GM21723 (cell line): ENCODE data around the gene PET117.
"Not testable (repeated sequence)": the region's sequence is repeated elsewhere in the genome, so short reads cannot be mapped to it uniquely, and the experiment has no call there.

Experiments
- ATAC-seq: cut with Tn5 transposase; IDR thresholded peaks from one replicate; pipeline ENCODE4 v1.9.1; 2021; ENCODE audit warnings: mild to moderate bottlenecking, moderate library complexity; ENCODE audit not compliant: unreplicated experiment

Gene PET117, protein sequence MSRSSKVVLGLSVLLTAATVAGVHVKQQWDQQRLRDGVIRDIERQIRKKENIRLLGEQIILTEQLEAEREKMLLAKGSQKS

DNA sequence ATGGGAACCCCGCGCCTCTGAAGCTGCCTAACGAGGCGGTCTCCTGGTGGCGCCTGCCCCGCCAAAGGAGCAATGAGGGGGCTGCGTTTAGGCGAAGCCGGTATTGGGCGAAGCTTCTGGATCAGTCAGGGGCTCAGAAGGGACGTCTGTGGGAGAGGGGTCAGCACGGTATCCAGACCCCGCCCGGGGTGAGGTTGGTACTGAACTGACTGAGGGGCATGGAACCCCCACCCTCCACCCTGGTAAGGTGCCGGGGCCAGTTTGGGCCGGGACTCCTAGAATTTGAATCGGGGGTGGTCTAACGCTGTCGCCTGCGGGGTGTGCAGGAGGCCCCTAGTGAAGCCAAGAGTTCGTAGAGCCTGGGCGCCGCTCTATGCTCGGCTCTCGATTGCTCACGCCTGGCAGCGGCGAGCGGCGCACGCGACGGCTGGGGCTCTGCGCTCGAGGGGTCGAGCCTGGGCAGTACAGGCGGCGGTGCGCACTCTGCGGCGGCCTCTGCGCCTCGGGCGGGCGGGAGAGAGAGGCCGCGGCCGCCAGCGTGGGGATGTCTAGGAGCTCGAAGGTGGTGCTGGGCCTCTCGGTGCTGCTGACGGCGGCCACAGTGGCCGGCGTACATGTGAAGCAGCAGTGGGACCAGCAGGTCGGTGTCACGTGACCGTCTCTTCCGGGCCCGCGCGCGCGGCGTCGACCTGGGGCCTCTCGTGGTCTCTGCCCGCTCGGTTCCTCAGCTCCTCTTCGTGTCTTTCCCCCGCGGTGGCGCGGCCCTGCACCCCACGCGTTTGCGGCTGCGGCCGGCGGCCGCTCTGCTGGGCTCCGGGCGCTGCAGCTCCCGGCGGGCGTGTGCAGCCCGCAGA, at the start of gene PET117, which contains the start of gene KAT14:
TSS of gene PET117 (plus strand) at position 452 of the 854 bp plus-strand sequence. CDS start at position 545, 93 bp downstream.
TSS of gene KAT14 (plus strand) at position 452 of the 854 bp plus-strand sequence. CDS start 4,798 bp downstream, outside the sequence.
- peak; percentile 88 for ATAC-seq

DNA sequence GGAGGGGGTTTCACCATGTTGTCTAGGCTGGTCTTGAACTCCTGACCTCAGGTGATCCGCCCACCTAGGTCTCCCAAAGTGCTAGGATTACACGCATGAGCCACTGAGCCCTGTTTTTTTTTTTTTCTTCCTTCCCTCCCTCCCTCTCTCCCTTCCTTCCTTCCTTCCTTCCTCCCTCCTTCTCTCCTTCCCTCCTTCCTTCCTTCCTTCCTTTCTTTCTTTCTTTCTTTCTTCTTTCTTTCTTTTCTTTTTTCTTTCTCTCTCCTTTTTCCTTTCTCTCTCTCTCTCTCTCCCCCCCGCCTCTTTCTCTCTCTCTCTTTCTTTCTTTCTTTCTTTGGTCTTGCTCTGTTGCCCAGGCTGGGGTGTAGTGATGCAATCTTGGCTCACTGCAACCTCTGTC, 49.4 kb upstream of the PET117 start:
- ATAC-seq = not testable (repeated sequence)

DNA sequence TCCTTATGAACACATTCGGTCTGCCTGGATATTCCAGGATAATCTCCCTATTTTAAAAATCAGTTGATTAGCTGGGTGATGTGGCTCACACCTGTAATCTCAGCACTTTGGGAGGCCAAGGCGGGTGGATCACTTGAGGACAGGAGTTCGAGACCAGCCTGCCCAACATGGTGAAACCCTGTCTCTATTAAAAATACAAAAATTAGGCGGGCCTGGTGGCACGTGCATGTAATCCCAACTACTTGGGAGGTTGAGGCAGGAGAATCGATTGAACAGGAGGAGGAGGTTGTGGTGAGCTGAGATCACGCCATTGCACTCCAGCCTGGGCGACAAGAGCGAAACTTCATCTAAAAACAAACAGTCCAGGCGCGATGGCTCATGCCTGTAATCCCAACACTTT, 48.8 kb upstream of the PET117 start:
- not testable (repeated sequence) for ATAC-seq

DNA sequence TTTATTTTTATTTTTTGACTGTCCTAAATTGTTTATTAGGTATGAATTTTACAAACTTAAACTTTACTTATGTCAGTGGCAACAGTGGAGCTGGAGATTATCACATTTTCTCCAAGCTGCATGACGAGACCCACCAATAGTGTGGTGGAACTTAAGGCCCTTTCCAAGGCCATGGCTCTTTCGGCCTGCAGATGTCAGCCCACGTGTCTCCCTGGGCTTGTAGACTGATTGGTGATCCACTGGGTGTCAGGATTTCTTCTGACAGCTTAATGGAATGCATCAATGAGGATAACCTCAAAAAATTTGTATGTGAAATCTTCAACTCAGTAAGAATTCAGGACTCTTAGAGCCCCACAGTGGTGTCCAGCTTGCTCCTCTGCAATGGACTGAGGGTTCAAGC, 47.6 kb upstream of the PET117 start:
- ATAC-seq = no peak

DNA sequence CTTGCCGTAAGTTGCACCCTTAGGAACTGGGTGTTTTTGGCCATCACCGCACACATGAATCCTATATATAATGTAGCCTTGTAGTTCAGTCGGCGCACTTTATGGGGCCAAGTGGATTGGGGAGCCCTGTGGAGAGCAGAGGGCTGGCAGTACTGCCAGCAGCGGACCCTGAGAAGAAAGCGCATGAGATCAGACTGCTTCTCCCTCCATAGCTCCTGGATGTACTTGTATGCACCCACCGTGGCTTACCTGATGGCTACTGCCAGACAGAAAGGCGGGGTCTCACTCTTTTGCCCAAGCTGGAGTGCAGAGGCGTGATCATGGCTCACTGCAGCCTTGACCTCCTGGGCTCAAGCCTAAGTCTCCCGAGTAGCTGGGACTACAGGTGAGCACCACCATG, 47.2 kb upstream of the PET117 start:
- ATAC-seq = no peak

DNA sequence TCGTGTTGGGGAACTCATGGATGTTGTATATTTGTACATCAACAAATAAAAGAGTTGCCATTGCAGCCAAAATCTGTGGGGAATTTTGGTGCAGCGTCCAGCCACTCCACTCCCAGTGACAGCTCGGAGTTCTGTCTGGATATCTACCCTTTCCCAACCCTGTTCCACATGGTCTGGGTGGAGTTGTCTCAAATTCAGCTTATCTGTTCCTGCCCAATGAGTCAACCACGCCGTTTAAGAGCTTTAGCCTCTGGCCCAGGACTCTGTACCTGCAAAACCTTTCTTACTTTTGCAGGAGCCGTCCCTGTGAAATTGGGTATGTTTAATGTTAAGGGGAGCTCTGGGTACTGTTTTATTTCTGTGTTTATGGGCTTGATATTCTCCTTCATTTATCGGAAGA, 46.0 kb upstream of the PET117 start:
- ATAC-seq = no peak

GRCh38 chr20:18092890-18093289, 44.8 kb upstream of the PET117 start:
- ATAC-seq = no peak

DNA sequence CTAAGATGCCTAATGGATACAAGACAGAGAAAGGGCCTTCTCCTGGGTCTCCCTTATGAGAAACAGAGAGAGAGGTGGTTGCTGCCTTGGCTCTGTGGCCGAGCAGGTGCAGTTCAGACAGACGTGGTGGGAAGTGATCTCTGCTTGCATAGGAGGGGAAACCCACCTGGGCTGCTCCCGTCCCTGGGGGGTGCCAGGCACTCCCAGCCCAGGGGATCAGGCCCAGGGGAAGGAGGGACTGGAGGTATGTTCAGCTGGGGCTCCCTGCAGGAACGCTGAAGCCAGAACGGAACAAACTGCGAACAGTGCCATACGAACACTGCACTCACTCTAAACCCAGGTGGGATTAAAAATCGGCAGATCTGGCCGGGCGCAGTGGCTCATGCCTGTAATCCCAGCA, 44.3 kb upstream of the PET117 start:
- no peak for ATAC-seq

GRCh38 chr20:18094191-18094590, 43.5 kb upstream of the PET117 start:
- ATAC-seq = no peak

- not testable (repeated sequence) for ATAC-seq
Observed at GRCh38 chr20:18100569-18100968, 37.1 kb upstream of the PET117 start.

GRCh38 chr20:18101125-18101810, 36.4 kb upstream of the PET117 start:
- ATAC-seq = no peak

GRCh38 chr20:18103497-18103896, 34.2 kb upstream of the PET117 start:
- no peak for ATAC-seq

GRCh38 chr20:18108326-18108725, 29.3 kb upstream of the PET117 start:
- ATAC-seq = no peak

GRCh38 chr20:18128574-18128973, 9.1 kb upstream of the PET117 start:
- not testable (repeated sequence) for ATAC-seq

- ATAC-seq = no peak
Observed at GRCh38 chr20:18132663-18133062, 5.0 kb upstream of the PET117 start.

DNA sequence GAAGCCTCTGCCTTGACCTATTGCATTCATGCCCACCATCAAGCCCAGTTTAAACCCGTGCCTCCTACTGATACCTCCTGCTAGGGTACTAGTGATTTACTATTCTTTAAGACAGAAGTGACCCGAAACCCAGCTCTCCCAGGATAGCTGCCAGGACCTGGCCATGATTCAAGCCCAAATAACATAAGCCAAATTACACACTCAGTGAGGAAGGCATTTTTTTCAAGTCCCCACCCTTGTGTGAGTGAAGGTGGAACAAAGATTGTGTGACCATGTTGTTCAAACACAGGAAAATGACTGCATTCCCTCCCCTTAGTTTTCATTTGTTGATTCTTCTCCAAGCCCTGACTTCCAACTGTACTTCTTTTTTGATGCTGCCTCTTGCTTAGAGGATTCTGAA, 3.7 kb upstream of the PET117 start:
- no peak for ATAC-seq

GRCh38 chr20:18138266-18138582, 561 bp downstream of the PET117 start:
- ATAC-seq = peak; percentile 31

- no peak for ATAC-seq
Observed at GRCh38 chr20:18138639-18139583, 1.2 kb downstream of the PET117 start.

DNA sequence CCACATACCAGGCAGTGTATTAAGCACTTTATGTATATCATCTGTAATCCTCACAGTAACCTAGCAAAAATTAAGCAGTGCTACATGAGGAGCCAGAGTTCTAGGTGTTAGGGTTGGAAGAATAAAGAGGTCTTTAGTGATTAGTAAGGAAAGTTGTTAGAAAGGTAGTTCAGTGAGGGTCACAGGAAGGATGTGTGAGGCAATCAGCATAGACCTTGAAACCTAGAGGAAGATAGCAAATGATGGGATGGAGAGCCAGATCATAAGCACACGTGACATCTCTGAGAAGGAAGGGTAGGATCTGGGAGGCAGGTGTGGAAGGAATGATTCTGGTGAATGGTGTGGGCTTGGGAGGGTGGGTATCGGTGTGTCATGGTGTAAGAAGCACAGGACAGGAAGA, 2.2 kb downstream of the PET117 start:
- ATAC-seq = no peak

GRCh38 chr20:18144541-18145099, 7.0 kb downstream of the PET117 start:
- ATAC-seq = no peak

DNA sequence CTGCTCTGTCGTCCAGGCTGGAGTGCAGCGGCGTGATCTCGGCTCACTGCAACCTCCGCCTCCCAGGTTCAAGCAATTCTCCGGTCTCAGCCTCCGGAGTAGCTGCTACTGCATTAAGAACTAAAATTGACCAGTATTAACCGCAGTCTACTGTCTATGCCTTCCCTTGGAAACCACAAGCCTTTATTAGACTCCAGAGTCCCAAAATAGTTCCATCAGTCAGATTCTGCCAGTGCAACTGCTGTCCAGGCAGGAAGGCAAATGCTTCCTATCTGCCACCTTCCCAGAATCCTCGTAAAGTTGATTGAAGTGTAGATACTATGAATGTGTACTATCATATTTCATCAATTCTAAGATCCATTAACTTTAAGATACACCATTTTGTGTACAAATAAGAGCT, 16.7 kb downstream of the PET117 start:
- no peak for ATAC-seq
